Hematopoietic multipotent progenitor cell treated with erythropoietin and hydrocortisone succinate and interleukin-3 and kit ligand, for 17 days (in vitro differentiated cells): Measurements from ENCODE around the gene PPFIA1.

Source experiments
- DNase-seq: peaks from one replicate; pipeline ENCODE4 v3.0.0-alpha.2; 2015; ENCODE audit warnings: low spot score

The PPFIA1 gene

DNA sequence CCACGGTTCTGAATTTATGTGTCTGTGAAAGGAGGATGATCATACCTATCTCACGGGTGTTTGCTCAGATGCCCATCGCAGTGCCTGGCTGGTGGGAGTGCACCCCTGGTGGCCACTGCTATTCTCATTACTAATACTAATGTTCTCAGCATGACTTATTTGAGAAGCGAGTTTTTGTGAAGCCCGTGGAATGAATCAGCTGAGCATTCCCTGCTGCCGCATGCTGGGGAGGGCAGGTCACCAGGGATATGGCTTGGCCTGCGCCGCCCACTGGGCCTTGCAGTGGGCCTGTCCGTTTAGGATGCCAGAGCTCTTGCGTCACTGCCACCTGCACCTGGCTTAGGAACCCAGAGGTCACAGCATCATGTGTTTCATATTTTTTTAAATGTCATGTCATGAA is 144.7 kb downstream of the PPFIA1 start:
- no peak for DNase-seq

DNA sequence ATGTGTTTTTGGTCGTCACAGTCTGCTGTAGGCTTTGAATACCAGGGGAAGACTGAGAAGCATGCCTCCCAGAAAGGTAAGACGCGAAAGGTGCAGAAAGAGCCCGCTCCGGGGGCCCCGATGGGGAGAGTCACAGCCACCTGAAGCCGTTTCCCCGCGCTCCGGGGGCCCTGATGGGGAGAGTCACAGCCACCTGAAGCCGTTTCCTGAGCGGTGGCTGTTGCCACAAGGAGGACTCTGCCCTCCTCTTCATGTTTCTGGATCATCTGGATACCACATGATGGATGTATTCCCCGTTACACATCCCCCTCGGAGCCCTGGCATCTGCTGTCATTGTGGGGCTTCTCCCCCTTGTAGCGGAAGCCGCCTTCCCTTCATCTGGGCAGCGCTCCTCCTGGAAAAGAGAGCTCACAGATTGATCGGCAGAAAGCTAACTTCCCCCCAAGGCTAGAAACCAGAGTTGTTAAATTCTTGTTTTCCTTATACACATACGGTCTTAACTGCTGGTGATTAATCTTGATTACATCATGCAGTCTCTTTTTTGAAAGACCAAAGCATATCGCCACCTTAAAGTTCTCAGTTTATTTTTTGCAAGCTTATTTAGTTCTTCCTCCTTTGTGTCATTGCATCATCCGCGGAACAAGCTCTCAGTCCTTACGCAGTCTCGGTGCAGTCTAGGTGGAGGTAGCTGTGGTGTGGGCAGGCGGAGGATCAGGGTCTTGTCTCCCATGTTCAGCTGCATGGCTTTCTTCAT is 145.3 kb downstream of the PPFIA1 start:
- DNase-seq, result no peak

DNA sequence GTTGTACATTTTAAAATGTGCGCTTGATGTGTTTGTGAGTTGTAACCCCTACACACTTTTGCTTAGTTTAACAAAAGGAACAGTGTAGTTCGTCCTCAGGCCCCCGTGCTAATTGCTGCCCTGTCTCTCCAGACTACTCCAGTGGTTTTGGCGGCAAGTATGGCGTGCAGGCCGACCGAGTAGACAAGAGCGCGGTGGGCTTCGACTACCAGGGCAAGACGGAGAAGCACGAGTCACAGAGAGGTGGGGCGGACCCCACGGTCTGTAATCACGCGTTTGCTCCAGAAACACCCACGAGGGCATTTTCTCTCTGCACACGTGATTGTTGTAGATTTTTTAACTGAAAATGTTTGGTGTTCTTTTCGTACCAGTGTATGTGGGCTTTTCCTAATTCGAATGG is 146.4 kb downstream of the PPFIA1 start:
- no peak for DNase-seq

DNA sequence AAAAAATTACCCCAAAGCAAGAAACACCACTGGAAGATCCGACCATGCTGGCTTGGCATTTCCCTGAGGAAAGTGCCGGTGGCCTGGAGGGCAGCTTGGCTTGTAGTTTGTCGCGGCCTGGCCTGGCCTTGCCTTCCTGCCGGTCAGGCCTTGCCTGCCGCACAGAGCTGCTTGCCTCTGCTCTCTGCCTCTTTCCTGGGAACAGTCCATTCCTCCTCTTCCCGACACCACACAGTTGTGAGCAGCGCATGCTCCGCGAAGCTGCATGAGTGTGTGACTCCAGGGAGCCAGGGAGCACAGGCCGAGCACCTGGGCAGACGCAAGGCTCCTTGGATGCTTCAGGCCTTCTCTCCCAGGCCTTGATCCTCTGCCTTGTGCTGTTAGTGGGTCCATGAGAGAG is 147.6 kb downstream of the PPFIA1 start:
- DNase-seq, result no peak

DNA sequence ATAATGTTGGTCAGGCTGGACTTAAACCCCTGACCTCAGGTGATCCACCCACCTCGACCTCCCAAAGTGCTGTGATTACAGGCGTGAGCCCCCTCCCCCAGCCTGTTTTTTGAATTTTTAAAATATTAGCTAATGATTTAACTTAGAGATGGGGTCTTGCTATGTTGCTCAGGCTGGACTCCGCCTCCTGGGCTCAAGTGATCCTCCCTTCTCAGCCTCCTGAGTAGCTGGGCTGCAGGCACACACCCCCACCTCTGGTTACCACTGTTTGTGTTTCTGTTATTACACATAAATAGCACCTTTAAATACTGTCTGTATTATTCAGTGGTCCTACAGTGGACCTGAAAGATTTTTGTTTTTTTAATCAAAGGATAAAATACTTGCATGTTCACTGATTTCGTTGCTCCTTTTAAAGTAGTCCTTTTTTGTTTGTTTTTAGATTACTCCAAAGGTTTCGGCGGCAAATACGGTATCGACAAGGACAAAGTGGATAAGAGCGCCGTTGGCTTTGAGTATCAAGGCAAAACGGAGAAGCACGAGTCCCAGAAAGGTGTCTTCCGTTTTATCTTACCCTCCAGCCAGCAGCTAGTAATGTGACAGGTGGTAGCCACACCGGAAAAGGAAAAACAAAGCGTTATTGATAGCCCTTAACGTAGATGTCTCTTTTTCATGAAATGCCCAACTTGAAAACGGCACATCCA is 149.0 kb downstream of the PPFIA1 start:
- no peak for DNase-seq

DNA sequence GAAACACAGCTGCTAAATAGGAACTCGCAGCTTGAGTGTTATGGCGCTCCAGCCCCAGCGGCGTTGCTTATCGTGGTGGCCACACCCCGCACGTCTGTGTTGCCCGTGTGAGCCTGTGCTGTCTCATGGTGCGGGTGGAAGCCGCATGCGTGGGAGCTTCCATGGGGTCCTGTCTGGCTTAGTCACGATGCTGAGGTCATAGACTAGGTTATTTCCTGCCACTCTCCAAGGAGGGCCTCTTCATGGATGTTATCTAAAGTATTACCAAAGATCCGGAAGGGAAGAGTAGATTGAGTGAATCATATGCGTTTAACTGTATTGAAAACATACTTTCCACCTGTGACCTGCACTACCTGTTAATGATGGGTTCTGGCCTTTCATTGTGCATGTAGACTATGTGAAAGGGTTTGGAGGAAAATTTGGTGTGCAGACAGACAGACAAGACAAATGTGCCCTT is 149.5 kb downstream of the PPFIA1 start:
- DNase-seq, result peak; percentile 52

DNA sequence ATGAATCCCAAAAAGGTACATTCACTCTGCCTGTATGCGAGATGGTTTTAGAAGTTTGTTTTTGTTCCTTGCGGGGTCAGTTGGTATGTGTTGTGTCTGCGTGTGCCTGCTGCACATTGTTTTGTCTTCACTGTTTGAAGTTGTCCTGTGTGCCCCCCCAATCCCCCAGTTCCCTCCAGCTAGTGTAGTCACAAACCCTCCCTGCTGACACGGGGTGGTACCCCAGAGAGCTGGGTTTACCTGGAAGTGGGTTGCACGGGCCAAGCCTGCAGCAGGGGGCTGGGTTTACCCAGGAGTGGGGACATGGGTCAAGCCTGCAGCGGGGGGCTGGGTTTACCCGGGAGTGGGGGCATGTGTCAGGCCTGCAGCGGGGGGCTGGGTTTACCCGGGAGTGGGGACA is 150.0 kb downstream of the PPFIA1 start:
- no peak for DNase-seq

DNA sequence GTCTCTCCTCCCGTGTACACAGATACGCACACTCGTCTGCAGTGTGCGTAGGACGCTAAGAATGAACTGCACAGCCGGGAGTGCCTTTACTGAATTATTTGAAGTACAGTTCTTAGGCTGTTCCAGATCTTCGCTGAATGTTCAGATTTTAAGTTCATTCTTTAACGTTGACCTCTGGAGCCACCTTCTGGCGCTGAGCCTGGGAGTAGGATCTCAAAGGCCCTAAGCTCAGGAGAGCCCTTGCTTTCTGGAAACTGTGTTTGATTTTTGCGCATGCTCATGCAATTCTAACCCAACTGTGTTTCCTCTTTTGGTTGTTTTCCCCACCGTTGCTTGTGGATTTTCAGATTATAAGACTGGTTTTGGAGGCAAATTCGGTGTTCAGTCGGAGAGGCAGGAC is 150.6 kb downstream of the PPFIA1 start:
- no peak for DNase-seq

DNA sequence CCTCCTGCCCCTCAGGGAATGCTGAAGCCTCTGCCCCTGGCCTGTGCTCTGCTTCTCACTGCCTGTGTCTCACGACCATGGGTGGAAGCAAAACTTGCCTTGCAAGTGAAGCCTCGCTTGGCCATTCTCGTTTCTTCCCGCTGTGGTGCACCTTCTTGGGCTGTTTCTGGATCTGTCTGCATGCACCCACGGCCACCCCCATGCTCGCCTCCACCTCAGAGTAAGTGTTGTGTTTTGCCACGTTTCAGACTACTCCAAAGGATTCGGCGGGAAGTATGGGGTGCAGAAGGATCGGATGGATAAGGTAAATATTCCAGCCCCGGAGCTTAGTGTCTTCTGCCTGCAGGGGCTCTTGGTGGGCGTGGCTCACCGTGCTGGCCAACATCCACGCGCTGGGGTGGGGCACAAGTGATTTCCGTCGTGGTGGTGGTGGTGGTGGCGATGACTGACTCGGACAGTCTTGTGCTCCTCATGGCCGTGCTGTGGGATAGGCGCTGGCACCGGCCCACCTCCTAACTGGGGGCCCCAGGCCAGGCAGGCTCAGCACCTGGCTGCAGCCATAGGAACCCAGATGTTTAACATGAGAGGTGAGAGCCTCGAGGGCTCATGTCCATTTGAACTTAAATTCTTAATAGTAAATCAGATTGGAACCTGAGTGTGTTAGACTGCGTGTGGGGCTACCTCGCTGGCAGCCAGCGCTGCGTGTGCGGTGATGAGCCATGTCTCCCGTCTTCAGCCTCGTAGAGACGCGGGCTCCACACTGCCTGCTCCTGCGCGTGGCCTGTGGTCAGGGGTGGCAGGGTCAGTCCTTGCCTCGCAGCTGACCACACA is 152.4 kb downstream of the PPFIA1 start:
- no peak for DNase-seq

DNA sequence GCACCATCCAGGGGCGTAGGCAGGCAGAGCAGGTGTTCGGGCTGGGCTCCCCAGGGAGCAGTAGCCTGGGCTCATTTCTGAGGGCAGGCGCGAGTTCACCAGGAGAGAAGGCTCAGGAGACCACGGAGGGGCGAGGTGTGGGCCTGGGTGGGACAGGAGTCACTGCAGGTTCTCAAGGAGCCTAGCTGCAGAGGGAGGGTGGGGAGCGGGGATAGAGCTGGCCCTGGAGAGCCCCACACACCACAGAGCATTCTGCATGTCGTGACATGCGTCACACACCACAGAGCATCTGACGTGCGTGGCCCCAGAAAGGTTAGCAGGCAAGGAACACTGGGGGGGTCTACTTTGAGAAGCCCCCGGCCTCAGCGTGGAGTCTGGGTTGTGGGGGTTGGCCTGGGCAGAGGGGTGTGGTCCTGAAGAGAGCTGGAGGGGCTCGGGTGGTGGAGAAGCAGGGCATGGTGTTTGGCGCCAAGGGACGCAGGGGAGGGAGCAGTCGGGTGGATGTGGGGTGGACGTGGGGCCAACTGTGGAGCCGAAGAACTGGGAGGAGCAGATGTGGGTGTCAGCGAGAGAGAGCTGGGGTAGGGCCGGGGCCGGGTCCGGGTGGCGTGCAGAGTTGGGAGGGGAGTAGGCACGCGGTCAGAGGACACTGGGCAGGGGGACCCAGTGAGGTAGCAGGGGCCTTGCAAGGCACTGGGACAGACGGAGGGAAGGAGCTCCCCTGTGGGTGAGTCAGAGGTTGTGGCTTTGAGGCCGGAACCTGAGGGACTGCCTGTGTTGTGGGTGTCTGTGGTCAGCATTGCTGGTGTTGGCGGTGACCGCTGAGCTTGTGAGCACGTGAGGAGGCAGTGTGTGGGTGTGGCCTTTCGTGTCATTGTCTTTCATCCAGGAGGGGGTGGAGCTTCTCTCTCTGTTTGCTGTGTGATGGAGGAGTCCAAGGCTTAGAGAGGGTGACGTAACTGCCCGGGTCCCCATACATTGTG is 153.3 kb downstream of the PPFIA1 start:
- no peak for DNase-seq

DNA sequence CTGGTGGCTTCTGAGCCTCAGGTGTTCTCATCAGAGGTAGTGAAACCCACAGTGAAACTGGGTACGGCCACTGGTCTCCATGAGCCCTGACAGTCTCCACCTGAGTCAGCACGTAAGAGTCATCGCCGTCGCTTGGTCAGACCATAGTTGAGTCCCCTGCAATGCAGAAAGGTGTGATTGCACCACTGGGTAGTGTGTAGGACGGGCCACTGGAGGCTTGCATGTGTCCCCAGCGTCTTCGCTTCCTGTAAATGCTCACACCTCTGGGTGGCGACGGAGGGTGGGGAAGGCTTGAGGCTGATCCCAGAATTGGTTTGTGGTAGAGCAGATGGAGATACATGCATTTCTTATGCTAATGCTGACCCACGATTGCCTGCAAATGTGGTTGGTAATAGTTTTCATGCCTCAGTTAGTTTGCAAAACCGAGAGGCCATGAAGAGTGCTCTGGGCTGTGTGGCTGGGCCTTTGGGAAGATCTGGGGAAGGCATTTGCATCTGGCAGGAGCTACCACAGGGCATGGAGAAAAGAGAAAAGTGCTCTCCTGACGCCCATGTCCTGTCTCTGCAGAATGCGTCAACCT is 154.4 kb downstream of the PPFIA1 start:
- DNase-seq, result no peak

DNA sequence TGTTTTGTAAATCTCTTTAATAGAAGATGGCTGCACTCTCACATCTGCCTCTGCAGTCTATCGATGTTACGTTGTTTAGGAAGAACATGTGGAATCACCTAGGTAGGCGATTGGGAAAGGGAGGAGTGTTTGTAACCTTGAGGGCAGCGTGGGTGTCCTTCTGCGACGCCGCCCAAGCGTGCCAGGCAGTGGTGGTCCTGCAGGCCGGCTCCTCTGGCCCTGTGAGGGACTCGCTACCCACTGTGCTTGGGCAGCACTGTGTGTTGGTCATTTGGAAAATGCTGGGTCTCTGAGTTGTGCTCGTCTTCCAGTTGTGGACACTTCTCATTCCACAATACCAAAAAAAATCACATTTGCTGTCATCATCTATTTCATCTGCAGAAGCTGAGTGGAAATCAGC is 156.9 kb downstream of the PPFIA1 start:
- DNase-seq, result no peak

DNA sequence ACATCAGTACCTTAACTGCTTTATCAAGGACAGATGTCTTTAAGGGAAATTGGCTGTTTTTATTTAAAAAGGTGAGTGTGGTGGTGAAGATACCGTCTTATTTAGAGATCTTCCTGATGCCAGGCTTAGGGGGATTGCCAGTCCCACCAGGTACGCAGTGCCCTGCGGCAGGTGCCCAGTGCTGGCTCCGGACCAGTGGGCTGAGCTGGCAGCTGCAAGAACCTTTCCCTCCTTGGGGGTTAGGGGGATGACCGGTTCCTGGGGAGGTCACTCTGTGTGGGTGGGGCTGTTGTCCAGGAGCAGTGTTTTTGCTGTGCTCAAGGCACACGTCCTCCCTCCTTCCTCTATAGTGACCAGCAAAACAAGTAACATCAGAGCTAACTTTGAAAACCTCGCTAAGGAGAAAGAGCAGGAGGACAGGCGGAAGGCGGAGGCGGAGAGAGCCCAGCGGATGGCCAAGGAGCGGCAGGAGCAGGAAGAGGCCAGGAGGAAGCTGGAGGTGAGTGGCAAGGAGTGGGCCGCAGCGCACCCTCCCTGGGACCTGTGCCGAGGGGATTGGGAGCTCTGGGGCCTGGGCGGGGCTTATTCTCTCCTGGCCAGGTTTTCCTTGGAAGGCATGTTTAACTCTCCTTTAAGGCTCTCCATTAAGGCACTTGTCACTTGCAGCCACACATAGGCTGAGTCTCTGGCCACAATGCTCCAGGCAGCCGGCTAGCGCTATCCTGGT is 158.4 kb downstream of the PPFIA1 start:
- no peak for DNase-seq

DNA sequence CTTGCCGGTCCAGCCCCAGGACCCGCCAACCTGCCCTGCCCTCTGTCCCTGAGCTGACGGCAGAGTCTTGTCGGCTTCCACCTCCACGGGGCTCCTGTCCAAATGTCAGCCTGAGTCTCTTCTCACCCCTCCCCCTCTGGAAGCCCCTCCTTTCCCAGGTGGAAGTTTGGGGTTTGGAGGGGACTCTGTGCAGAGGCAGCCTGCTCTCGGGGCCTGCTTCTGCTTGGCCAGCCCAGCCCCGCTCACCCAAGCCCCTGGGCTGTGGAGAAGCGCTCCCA is 158.9 kb downstream of the PPFIA1 start:
- no peak for DNase-seq

DNA sequence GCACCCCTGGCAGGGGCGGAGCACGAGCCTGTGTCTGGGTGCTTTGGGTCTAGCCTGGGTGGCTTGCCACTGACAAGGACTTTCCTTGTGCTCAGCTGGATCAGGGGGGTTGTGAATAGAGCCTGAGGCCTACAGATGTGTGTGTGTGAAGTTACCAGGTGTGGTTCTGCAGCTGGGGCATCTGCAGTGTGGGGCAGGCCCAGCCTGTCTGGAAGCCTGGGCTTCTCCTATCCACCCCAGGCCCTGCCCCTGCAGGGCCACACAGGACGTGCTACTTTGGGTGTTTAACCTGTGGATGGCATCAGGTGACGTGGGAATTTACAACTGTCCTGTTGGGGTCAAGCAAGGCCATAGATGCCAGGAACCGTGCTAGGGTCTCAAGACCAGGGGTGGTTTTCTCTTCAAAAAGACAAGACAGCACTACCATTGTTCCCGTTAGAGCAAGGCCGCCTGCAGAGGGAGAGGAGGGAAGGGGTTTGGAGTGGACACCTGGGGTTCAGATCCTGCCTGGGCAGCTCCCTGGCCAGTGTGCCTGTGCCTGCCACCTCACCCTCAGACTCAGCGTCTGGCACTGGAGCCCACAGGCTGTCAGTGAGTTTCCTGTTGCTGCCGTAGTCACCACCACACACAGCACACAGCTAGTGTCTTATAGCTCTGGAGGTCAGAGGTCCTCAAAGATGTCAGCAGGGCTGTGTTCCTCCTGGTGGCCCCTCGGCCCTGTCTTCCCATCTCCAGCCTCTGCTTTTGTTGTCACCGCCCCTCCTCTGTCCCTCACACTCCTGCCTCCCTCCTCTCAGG is 159.4 kb downstream of the PPFIA1 start:
- no peak for DNase-seq

DNA sequence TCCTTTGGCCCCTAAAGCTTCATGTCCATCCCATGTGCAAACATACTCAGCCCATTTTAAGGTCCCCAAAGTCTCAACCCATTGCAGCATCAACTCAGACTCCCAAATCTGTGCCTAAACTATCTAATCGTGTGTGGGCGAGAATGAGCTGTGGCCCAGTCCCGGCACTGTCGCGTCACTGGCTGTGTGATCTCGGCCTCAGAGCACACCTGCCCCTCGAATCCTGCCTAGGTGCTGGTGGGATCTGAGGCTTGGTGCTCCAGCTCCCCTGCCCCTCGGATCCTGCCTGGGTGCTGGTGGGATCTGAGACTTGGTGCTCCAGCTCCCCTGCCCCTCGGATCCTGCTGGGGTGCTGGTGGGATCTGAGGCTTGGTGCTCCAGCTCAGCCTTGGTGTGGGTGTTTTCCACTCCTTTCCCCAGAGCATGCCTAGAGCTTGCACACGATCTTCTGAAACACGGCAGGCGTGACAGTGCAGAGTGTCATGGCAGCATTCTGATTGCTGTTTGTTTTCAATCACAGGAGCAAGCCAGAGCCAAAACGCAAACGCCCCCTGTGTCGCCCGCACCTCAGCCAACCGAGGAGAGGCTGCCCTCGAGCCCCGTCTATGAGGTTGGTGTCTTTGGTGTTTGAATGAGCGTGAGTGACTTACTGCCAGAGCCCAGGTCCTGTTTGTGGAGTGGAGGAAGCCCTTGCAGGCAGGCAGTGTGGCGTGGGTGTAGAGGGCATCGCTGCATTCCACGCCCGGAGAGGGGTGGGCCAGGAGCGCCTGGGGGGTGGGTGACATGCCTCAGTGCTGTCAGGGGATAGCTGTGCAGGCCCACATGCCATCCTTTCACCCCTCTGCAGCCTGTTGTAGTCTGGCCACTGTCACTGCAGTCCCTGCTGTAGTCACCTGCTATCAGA is 160.4 kb downstream of the PPFIA1 start:
- DNase-seq, result no peak

DNA sequence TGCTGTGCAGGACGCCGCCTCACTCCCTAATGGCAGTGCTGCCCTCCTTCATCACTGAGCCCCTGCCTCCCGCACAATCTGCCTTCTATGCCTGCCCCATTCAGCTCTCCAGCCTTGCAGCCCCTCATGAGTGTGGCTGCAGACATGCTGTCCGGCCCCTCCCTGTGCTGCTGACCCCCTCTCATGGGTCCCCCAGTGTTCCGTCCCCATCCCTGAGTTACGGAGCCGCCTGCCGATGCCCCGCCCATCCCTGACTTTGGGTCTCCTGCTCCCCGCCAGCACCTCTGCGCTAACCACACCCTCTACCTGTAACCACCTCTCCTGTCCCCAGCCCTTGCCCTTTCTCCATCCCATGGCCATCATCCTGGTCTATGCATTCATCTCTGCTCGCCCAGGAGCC is 161.1 kb downstream of the PPFIA1 start:
- DNase-seq, result no peak

DNA sequence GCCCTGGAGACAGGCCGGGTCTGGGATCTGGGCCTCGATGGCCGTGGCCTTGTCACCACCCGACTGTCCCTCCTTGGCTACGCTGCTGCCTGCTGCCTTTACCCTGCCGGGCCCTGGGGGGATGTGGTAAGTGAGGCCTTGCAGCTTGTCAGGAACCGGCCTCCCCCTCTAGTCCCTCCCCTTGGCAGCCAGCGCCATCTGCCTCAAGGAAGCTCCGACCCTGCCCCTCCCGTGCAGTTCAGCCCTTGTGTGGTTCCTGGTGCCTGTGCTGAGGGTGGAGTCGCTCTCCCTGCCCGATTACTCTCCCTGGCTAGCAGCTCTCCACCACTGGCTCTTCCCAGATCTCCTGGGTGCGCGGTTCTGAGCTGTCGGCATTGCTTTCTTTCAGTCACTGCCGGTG is 161.6 kb downstream of the PPFIA1 start:
- DNase-seq, result no peak

DNA sequence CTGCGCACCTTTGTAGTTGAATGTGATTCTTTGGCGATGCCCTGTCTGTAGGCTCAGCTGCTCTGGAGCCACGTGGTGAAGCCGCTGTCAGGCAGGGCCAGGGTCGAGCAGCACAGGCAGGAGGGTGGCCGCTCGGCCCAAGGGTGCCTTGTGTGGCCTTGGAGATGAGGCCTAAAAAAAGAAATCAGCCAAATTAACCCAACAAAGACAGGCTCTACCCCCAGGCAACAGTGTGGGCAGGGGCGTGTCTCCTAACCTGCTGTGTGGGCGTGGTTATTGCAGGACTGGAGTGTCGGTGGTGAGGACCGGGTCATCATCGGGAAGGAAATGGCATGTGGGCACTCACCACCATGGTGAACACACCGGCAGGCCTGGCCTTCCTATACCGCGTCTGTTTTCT is 162.1 kb downstream of the PPFIA1 start:
- no peak for DNase-seq
